GM19035 (cell line): ENCODE results near the gene RBCK1.
"Not testable (repeated sequence)": the region's sequence is repeated elsewhere in the genome, so short reads cannot be mapped to it uniquely, and the experiment has no call there.

Experiments used
- ATAC-seq: cut with Tn5 transposase; IDR thresholded peaks from one replicate; pipeline ENCODE4 v1.9.1; 2021; ENCODE audit not compliant: unreplicated experiment

The RBCK1 gene

GRCh38 chr20:407953-408842, at the start of gene RBCK1:
Gene RBCK1, plus strand, starts transcription at chr20:408299. Its CDS starts 459 bp downstream, at chr20:408758.
- ATAC-seq = peak; percentile 60

- ATAC-seq = no peak
Measured at GRCh38 chr20:358891-359555, 49.1 kb upstream of the RBCK1 start.

GRCh38 chr20:361561-361960, 46.5 kb upstream of the RBCK1 start:
- ATAC-seq = no peak

GRCh38 chr20:362271-363254, 45.5 kb upstream of the RBCK1 start:
- no peak for ATAC-seq

- no peak for ATAC-seq
Measured at GRCh38 chr20:363319-364078, 44.6 kb upstream of the RBCK1 start.

GRCh38 chr20:364905-365794, 42.9 kb upstream of the RBCK1 start:
- ATAC-seq = no peak

- ATAC-seq = no peak
Measured at GRCh38 chr20:366041-366718, 41.9 kb upstream of the RBCK1 start.

- no peak for ATAC-seq
Measured at GRCh38 chr20:366719-367485, 41.2 kb upstream of the RBCK1 start.

- no peak for ATAC-seq
Measured at GRCh38 chr20:367486-367887, 40.6 kb upstream of the RBCK1 start.

- no peak for ATAC-seq
Measured at GRCh38 chr20:368915-369314, 39.2 kb upstream of the RBCK1 start.

- ATAC-seq = no peak
Measured at GRCh38 chr20:370151-370600, 37.9 kb upstream of the RBCK1 start.

GRCh38 chr20:370977-371754, 36.9 kb upstream of the RBCK1 start:
- no peak for ATAC-seq

- ATAC-seq = no peak
Measured at GRCh38 chr20:371755-372542, 36.1 kb upstream of the RBCK1 start.

- not testable (repeated sequence) for ATAC-seq
Measured at GRCh38 chr20:372543-373082, 35.5 kb upstream of the RBCK1 start.

GRCh38 chr20:373171-373890, 34.8 kb upstream of the RBCK1 start:
- ATAC-seq = no peak
